Stimulated activated CD4-positive, alpha-beta T cell treated with anti-CD3 and anti-CD28 coated beads, Interleukin-1b, Interleukin-23, amount 100 ng/mL, for 4 hours (primary cell): ENCODE data around the gene TMEFF2.

Source experiments
- DNase-seq, 2 donors: peaks; one replicate each; pipeline ENCODE4 v3.0.0-alpha.2; 2020; ENCODE audit warnings: low read depth in 2 of 2

Gene TMEFF2

GRCh38 chr2:192013211-192013610 lies 181.5 kb downstream of the TMEFF2 start:
- no peak for DNase-seq

GRCh38 chr2:192011196-192011595 lies 183.5 kb downstream of the TMEFF2 start:
- no peak for DNase-seq

GRCh38 chr2:192010073-192010472 lies 184.7 kb downstream of the TMEFF2 start:
- DNase-seq, result no peak

- no peak for DNase-seq
Measured at GRCh38 chr2:192007581-192008228, 187.0 kb downstream of the TMEFF2 start.

GRCh38 chr2:192005211-192005610 lies 189.5 kb downstream of the TMEFF2 start:
- no peak for DNase-seq

GRCh38 chr2:192004188-192004963 lies 190.4 kb downstream of the TMEFF2 start:
- DNase-seq, result no peak

GRCh38 chr2:192002418-192002817 lies 192.3 kb downstream of the TMEFF2 start:
- DNase-seq, result no peak

- DNase-seq, result no peak
Measured at GRCh38 chr2:192000196-192000980, 194.3 kb downstream of the TMEFF2 start.

- no peak for DNase-seq
Measured at GRCh38 chr2:191999101-191999841, 195.5 kb downstream of the TMEFF2 start.

- DNase-seq, result no peak
Measured at GRCh38 chr2:191995285-191995684, 199.4 kb downstream of the TMEFF2 start.

GRCh38 chr2:191994749-191995148 lies 200.0 kb downstream of the TMEFF2 start:
- no peak for DNase-seq

GRCh38 chr2:191991442-191991841 lies 203.3 kb downstream of the TMEFF2 start:
- no peak for DNase-seq

- no peak for DNase-seq
Measured at GRCh38 chr2:191985740-191986139, 209.0 kb downstream of the TMEFF2 start.

- no peak for DNase-seq
Measured at GRCh38 chr2:191983591-191983990, 211.1 kb downstream of the TMEFF2 start.

GRCh38 chr2:191983186-191983585 lies 211.5 kb downstream of the TMEFF2 start:
- DNase-seq, result no peak

GRCh38 chr2:191981706-191982105 lies 213.0 kb downstream of the TMEFF2 start:
- no peak for DNase-seq

- DNase-seq, result no peak
Measured at GRCh38 chr2:191980483-191980882, 214.2 kb downstream of the TMEFF2 start.

GRCh38 chr2:191979221-191979730 lies 215.5 kb downstream of the TMEFF2 start:
- no peak for DNase-seq

- DNase-seq, result no peak
Measured at GRCh38 chr2:191977754-191978153, 217.0 kb downstream of the TMEFF2 start.

- no peak for DNase-seq
Measured at GRCh38 chr2:191976436-191976835, 218.3 kb downstream of the TMEFF2 start.

GRCh38 chr2:191974676-191975075 lies 220.1 kb downstream of the TMEFF2 start:
- no peak for DNase-seq

GRCh38 chr2:191970867-191971266 lies 223.9 kb downstream of the TMEFF2 start:
- DNase-seq, result no peak
